D721Med (cell line): ENCODE measurements around the gene LINGO3.
A peak's percentile ranks its signal among the peaks of the same experiment; 100 is the strongest.

ENCODE experiments used
- DNase-seq: peaks from one replicate; pipeline ENCODE4 v3.0.0; 2011; ENCODE audit warnings: low spot score; ENCODE audit not compliant: insufficient read length
- FAIRE-seq: peaks from 2 replicates; lab custom pipeline; 2011; peaks lifted over from hg19 to GRCh38; lab: Jason Lieb, UNC
- TF ChIP-seq, protein P1 (sequence below): IDR thresholded peaks from 2 replicates; pipeline ENCODE4 v1.5.1; 2012; ENCODE audit warnings: mild to moderate bottlenecking, control low read depth; ENCODE audit not compliant: insufficient read depth; ENCODE audit errors: missing control alignments

The LINGO3 gene

DNA sequence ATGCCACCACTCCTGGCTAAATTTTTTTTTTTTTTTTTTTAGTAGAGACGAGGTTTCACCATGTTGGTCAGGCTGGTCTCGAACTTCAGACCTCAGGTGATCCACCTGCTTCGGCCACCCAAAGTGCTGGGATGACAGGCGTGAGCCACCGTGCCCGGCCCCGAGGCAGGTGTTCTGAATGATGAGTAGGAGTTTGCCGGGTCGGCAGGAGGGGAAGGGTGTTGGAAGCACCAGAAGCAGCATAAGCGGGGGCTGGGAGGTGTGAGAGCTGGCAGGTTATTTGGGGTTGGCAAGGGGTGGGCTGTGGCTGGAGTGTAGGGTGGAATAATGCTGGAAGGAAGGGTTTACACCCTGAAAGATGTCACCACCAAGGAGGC, 22.3 kb upstream of the LINGO3 start:
- TF ChIP-seq, protein P1, sequence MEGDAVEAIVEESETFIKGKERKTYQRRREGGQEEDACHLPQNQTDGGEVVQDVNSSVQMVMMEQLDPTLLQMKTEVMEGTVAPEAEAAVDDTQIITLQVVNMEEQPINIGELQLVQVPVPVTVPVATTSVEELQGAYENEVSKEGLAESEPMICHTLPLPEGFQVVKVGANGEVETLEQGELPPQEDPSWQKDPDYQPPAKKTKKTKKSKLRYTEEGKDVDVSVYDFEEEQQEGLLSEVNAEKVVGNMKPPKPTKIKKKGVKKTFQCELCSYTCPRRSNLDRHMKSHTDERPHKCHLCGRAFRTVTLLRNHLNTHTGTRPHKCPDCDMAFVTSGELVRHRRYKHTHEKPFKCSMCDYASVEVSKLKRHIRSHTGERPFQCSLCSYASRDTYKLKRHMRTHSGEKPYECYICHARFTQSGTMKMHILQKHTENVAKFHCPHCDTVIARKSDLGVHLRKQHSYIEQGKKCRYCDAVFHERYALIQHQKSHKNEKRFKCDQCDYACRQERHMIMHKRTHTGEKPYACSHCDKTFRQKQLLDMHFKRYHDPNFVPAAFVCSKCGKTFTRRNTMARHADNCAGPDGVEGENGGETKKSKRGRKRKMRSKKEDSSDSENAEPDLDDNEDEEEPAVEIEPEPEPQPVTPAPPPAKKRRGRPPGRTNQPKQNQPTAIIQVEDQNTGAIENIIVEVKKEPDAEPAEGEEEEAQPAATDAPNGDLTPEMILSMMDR = no peak
- FAIRE-seq (no peak), DNase-seq (no peak)

DNA sequence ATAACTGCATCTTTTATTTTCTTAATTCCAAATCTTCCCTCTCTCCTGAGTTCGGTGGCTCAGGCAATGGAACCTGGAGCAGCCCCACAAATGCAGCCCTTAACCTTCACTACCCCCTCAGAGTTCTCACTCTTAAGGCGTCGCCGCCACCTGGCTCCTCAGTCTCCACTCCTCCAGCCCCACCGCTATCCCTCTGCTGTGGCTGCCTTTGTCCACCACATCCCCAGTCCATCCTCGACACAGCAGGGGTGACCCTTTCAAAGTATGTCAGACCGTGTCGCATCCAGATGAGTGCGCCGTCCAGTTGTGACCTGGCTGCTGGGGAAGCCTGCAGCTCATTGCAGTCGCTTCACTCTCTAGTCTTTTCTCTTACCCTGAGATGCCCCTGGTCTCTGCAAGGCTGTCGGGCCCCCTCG, 21.6 kb upstream of the LINGO3 start:
- TF ChIP-seq, protein P1 = no peak
- no peak for FAIRE-seq
- DNase-seq = no peak

DNA sequence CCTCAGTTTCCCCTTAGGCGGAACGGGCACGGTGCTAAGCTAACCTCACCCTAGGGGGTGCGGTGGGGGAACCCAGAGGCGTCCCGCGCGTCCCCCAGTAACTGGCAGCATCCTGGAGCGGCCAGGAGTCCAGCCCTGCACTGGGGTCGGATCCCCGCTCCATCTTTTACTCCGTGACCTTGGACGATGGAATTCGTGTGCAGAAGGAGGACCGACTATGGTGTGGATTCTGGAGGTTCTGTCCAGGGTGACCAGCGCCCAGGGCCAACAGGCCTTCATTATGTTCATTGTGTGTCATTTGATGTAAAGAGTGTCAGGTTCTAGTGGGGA, 21.2 kb upstream of the LINGO3 start:
- FAIRE-seq (no peak), DNase-seq (no peak)
- TF ChIP-seq, protein P1 = no peak

DNA sequence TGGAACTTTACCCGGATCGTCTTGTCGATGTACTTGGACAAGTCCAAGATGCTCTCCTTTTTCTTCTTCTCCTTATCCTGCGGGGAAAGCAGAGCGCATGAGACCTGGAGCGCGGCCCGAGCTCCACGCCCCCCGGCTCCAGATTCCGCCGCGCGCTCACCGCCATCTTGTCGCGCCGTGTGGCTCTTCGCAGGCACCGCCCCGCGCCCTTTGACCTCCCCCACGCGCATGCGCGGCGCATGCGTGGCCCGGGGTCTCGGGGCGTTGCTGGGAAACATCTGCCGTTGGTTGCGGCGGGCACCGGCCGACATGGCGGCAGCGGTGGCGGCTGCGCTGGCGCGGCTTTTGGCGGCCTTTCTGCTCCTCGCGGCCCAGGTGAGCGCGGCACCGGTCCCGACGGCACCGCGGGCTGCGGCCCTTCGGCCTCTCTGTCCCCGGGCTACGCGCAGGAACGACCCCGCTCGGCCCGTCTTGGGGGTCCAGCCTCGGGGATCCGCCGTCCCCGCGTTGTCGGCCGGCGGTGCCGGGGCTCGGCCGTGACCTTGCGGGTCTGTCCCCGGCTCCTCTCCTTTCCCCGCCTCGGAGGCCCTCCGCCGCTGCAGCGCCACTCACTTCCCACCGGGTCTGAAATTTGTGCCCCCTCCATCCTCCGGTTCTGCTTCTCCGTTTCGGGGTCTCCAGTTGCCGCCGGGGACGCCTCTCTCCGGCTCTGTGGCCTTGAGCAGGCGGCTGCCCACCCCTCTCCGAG, 20.6 kb upstream of the LINGO3 start, which contains the start of the genes LSM7 and SPPL2B:
TSS of gene LSM7 (minus strand) at position 186 of the 748 bp plus-strand sequence. CDS start at position 166, 20 bp downstream.
TSS of gene SPPL2B (plus strand) at position 284 of the 748 bp plus-strand sequence. CDS start at position 310, 26 bp downstream.
- TF ChIP-seq, protein P1 = no peak
- FAIRE-seq (no peak), DNase-seq (peak; percentile 99)

DNA sequence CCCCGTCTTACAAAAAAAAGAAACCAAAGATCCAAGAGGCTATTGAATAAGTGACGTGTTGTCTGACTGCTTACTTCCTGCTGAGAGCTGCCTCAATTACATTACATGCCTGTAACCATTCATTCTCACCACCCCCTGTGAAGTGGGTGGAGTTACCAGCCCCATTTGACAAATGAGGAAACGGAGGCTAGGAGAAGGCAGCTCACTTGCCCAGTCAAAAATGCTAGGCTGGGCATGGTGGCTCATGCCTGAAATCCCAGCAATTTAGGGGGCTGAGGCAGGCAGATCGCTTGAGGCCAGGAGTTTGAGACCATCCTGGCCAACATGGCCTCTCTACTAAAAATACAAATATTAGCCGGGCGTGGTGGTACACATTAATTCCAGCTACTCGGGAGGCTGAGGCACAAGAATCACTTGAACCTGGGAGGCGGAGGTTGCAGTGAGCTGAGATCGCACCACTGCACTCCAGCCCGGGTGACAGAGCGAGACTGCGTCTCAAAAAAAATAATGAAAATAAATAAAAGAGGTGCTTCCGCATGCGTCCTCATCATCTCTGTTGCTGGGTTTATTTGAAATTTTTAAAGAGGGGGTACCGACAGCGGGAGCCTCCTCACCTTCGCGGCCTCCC, 19.9 kb upstream of the LINGO3 start:
- TF ChIP-seq, protein P1 = no peak
- no peak for DNase-seq
- FAIRE-seq = no peak

DNA sequence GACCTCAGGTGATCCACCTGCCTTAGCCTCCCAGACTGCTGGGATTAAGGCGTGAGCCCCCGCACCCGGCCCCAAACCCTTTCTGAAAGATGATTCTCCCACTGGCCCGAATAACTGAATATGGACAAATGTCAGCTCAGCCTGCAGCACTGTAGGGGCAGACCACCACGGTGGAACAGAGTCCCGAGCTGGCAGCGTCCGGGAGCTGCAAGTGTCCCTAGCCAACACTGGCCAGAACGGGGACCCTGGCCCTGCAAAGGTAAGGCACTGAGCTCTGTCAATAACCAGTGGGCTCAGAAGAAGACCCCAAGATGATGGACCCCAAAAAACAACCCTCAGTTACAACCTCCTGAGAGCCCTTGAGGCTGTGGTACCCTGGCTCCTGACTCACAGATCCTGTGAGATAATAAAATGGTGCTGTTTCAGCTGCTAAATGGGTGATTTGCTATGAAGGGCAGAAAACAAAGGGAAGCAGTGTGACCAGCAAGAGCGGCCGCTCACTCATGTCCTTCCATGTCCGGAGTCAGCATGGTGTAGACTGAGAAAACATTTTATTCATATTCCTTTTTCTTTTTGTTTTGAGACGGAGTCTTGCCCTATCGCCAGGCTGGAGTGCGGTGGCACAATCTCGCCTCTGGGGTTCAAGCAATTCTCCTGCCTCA, 18.9 kb upstream of the LINGO3 start:
- TF ChIP-seq, protein P1 = no peak
- no peak for DNase-seq
- no peak for FAIRE-seq
